HG02588 (cell line): ENCODE measurements around the gene MICAL3.
"Not testable (repeated sequence)": the region's sequence is repeated elsewhere in the genome, so short reads cannot be mapped to it uniquely, and the experiment has no call there.

Source experiments
- ATAC-seq: cut with Tn5 transposase; IDR thresholded peaks from one replicate; pipeline ENCODE4 v1.9.1; 2021; ENCODE audit warnings: mild to moderate bottlenecking, moderate library complexity; ENCODE audit not compliant: unreplicated experiment

Gene MICAL3

GRCh38 chr22:18024276-18024939 lies at the start of gene MICAL3:
Gene MICAL3, minus strand, starts transcription at chr22:18024561. Its CDS starts 117,749 bp downstream, at chr22:17906812.
- ATAC-seq: peak; percentile 51

GRCh38 chr22:18073927-18074326 lies 49.6 kb upstream of the MICAL3 start:
- ATAC-seq: not testable (repeated sequence)

GRCh38 chr22:18073467-18073866 lies 49.1 kb upstream of the MICAL3 start:
- ATAC-seq: no peak

GRCh38 chr22:18071968-18072310 lies 47.6 kb upstream of the MICAL3 start:
- ATAC-seq: no peak

GRCh38 chr22:18071307-18071967 lies 47.1 kb upstream of the MICAL3 start:
- not testable (repeated sequence) for ATAC-seq

- no peak for ATAC-seq
Measured at GRCh38 chr22:18070556-18071306, 46.4 kb upstream of the MICAL3 start.

GRCh38 chr22:18070041-18070440 lies 45.7 kb upstream of the MICAL3 start:
- no peak for ATAC-seq

- no peak for ATAC-seq
Measured at GRCh38 chr22:18069041-18069440, 44.7 kb upstream of the MICAL3 start.

- no peak for ATAC-seq
Measured at GRCh38 chr22:18068381-18068988, 44.1 kb upstream of the MICAL3 start.

GRCh38 chr22:18067548-18068341 lies 43.4 kb upstream of the MICAL3 start:
- ATAC-seq: no peak

- ATAC-seq: no peak
Measured at GRCh38 chr22:18067121-18067520, 42.8 kb upstream of the MICAL3 start.

- no peak for ATAC-seq
Measured at GRCh38 chr22:18066181-18066859, 42.0 kb upstream of the MICAL3 start.

GRCh38 chr22:18065256-18065655 lies 40.9 kb upstream of the MICAL3 start:
- no peak for ATAC-seq

- no peak for ATAC-seq
Measured at GRCh38 chr22:18064636-18065035, 40.3 kb upstream of the MICAL3 start.

GRCh38 chr22:18063715-18064114 lies 39.4 kb upstream of the MICAL3 start:
- ATAC-seq: not testable (repeated sequence)

- no peak for ATAC-seq
Measured at GRCh38 chr22:18063306-18063705, 38.9 kb upstream of the MICAL3 start.

- ATAC-seq: no peak
Measured at GRCh38 chr22:18062421-18062820, 38.1 kb upstream of the MICAL3 start.

GRCh38 chr22:18060646-18061620 lies 36.6 kb upstream of the MICAL3 start:
- no peak for ATAC-seq

- ATAC-seq: no peak
Measured at GRCh38 chr22:18059991-18060390, 35.6 kb upstream of the MICAL3 start.
